Stimulated activated CD4-positive, alpha-beta T cell treated with anti-CD3 and anti-CD28 coated beads, Interleukin-1b, Interleukin-23, amount 100 ng/mL, for 24 hours (primary cell): ENCODE data around the gene WDR54.
A peak's percentile ranks its signal among the peaks of the same experiment; 100 is the strongest.
"Not testable (repeated sequence)": the region's sequence is repeated elsewhere in the genome, so short reads cannot be mapped to it uniquely, and the experiment has no call there.

Experiments used
- DNase-seq, 4 experiments: peaks; one replicate each; pipeline ENCODE4 v3.0.0-alpha.2; 2020; ENCODE audit warnings: low read depth in 4 of 4, low spot score in 1 of 4

The WDR54 gene

GRCh38 chr2:74454654-74455511 lies 33.4 kb downstream of the WDR54 start, which contains the start of gene INO80B:
Gene INO80B, plus strand, starts transcription at chr2:74455087. Its CDS starts 30 bp downstream, at chr2:74455117.
- DNase-seq, result peak; percentile 86 to 94 (median 94)

DNA sequence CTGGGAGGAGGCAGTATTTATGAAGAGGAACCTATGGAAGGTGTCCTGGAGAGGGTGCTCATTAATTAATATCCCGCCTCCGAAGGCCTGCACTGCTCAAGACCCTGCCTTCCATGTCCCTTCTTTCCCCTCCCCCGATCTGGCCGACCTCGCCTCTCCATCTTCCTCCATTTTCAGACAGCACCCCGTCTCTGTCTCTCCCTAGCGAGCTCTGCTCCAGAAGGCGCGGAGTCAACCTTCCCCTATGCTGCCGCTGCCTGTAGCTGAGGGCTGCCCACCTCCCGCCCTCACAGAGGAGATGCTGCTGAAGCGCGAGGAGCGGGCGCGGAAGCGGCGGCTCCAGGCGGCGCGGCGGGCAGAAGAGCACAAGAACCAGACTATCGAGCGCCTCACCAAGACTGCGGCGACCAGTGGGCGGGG lies 35.6 kb downstream of the WDR54 start:
- DNase-seq, result no peak

DNA sequence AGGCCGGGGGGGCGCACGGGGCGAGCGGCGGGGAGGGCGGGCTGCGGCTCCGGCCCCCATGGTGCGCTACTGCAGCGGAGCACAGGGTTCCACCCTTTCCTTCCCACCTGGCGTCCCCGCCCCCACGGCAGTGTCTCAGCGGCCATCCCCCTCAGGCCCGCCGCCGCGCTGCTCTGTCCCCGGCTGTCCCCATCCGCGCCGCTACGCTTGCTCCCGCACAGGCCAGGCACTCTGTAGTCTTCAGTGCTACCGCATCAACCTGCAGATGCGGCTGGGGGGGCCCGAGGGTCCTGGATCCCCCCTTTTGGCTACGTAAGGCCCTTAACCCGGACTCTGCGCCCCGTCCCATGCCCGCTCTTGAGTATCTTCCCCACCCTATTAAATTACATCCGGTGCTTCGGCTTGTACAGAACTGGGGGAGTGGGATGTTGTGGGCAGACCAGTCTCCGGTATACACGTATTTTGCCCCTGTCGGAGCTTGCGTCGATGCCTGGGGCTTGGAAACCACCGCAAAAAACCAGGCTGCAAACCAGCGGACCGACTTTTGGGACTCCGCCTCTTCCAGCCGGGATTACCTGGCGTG lies 36.1 kb downstream of the WDR54 start:
- DNase-seq, result peak; percentile 49 to 75 (median 64)

DNA sequence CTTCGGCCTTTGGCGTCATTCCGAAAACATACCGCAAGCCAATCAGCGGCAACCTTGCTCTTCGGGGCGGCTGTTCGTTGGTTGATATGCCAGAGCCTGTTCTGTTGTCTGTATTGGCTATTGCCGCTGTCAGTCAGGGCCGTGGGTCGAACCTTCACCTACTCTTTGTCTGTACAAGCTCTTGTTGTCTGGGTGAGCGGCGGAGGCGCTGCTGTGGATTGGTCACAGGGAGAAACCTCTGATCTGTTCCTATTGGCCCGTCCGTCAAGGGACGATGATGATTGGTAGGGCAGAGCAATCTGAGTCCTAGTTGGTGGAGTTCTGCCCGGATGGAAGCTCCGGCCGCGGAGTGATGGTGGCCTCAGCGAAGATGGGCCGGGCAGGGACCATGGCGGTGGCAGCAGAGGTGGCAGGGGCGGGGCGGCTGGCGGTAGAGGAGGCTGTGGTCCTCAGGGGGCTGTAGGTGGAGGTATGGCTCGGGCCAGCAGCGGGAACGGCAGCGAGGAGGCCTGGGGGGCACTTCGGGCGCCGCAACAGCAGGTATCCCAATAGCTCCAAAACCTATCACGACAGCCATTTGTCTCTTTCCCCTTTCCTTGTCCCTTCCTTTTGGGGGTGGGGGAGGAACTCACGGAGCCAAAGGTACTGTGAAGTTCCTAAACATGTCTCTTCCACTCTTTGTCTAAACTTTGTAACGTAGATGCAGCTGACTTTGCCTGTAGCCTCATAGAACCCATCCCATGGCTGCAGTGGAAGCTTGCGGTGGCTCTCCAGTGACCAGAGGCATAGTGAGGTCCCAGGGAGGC lies 36.8 kb downstream of the WDR54 start, which contains the start of gene WBP1:
WBP1 (plus strand) TSS at position 307 of the 806 bp plus-strand sequence; CDS start at position 472, 165 bp downstream.
- DNase-seq, result peak; percentile 94 to 99 (median 96)

DNA sequence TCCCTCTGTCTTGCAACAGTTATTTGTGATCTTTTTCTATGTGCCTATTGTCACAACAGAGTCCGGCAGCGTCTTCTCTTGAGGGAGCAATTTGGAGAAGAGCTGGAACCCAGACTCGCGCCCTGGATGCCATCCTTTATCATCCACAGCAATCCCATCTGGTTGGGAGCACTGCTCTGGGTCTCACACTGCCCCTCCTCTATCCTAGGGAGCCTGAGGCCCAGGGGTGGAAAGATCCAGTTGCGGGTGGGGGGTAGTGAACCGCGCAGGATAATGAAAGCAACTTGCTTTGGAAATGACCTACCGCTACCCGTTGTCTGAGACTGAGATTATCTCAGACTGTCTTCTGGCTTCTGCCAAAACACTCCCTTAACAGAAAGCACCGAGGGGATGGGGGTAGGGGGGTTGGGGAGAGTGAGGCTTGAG lies 37.4 kb downstream of the WDR54 start:
- no peak for DNase-seq

DNA sequence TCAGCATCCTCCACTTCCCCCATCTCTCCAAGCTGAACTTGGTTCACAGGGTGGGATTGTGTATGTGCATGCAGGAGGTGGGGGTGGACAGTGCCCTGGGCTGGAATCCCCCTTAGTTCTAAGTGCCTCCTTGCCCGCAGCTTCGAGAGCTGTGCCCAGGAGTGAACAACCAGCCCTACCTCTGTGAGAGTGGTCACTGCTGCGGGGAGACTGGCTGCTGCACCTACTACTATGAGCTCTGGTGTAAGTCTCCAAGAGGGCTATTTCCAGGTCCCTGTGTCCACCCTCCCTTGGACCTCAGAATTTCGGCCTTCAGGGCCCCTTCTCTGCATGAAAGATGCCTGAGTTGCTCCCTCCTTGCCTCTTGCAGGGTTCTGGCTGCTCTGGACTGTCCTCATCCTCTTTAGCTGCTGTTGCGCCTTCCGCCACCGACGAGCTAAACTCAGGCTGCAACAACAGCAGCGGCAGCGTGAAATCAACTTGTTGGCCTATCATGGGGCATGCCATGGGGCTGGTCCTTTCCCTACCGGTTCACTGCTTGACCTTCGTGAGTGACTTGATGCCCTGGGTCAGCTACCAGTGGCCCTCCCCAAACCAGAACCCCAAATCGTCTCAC lies 38.1 kb downstream of the WDR54 start:
- not testable (repeated sequence) for DNase-seq

DNA sequence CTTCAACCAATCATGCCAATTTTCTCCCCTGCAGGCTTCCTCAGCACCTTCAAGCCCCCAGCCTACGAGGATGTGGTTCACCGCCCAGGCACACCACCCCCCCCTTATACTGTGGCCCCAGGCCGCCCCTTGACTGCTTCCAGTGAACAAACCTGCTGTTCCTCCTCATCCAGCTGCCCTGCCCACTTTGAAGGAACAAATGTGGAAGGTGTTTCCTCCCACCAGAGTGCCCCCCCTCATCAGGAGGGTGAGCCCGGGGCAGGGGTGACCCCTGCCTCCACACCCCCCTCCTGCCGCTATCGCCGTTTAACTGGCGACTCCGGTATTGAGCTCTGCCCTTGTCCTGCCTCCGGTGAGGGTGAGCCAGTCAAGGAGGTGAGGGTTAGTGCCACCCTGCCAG lies 38.7 kb downstream of the WDR54 start:
- not testable (repeated sequence) for DNase-seq

DNA sequence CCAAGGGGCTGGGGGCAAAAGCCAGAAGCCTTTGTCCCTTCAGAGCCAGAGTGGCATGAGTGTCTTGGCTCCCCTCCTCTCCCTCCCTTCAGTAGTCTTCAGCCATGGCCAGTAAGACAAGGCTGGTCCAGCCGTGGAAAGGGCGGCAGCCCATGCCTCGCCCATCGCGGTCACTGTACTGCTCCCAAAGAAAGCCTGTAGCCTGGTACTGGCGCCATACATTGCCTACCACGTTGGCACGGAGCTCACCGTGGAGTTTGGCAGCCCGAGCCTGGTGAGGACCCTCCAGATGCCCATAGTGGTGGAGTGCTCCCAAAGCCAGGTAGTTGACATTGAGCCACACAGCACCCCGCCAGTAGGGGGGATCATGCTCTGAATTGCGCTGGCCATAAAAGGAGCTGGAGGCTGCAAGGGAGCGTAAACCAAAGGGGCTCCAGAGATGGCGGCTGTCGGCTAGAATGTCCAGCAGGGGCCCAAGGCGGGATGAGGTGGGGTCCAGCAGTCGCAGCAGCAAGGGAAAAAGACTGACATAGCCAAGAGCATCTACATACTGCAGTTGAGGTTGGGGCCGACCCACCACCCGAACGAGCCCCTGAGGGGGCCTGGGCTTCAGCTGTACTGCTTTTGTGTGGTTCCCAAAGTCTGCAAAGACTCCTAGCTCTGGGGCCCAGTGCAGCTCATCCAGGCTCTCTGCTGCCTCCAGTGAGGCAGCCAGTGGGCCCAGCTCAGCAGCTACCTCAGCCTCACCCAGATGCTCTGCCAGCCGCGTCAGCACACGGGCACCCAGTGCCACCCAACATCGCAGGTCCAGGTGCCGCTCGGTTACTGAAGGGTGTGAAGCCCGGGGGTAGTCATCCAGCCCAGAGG lies 39.9 kb downstream of the WDR54 start:
- DNase-seq, result no peak

- no peak for DNase-seq
Observed at GRCh38 chr2:74462054-74462785, 40.7 kb downstream of the WDR54 start.

DNA sequence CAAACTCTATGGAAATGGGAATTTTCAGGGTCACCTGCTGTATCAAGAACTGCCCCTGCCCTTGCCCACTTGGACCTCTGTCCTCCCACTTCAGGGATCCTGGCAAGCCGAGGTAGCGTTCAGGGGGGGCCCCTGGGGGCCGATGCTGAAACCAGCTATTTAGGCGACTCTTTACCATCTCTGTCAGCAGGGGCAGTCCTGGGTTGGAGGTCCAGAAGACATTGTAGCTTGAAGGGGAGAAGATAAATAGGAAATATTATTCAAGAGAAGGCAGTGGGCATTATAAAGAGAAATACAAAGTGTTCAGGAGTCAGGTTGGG lies 41.2 kb downstream of the WDR54 start:
- DNase-seq, result no peak

DNA sequence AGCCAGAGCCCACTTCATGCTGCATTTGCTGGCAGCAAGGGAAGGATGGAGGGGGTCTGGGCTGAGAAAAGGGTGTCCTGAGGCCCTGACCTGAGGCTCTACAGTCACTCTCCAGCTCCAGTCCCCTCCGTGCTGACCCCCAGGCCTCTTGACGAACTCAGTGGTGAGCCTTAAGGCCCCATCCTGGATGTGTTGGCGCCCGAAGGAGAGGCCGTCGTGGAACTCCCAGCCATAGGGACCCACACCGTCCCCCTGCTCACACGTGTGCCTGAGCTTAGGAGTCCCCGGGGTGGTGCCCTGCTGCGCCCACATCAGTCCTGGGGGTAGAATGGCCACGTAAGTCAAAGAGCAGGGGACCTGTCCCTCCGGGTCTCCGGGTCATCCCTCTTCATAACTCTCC lies 42.9 kb downstream of the WDR54 start:
- no peak for DNase-seq

DNA sequence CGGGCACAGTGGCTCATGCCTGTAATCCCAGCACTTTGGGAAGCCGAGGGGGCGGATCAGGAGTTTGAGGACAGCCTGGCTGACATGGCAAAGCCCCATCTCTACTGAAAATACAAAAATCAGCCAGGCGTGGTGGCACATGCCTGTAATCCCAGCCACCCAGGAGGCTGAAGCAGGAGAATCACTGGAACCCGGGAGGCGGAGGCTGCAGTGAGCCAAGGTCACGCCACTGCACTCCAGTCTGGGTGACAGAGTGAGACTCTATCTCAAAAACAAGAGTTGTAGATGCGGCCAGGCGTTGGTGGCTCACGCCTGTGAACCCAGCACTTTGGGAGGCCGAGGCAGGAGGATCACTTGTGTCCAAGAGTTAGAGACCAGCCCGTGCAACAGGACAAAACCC lies 49.2 kb downstream of the WDR54 start:
- not testable (repeated sequence) for DNase-seq

GRCh38 chr2:74471332-74472065 lies 50.0 kb downstream of the WDR54 start:
- DNase-seq, result no peak

DNA sequence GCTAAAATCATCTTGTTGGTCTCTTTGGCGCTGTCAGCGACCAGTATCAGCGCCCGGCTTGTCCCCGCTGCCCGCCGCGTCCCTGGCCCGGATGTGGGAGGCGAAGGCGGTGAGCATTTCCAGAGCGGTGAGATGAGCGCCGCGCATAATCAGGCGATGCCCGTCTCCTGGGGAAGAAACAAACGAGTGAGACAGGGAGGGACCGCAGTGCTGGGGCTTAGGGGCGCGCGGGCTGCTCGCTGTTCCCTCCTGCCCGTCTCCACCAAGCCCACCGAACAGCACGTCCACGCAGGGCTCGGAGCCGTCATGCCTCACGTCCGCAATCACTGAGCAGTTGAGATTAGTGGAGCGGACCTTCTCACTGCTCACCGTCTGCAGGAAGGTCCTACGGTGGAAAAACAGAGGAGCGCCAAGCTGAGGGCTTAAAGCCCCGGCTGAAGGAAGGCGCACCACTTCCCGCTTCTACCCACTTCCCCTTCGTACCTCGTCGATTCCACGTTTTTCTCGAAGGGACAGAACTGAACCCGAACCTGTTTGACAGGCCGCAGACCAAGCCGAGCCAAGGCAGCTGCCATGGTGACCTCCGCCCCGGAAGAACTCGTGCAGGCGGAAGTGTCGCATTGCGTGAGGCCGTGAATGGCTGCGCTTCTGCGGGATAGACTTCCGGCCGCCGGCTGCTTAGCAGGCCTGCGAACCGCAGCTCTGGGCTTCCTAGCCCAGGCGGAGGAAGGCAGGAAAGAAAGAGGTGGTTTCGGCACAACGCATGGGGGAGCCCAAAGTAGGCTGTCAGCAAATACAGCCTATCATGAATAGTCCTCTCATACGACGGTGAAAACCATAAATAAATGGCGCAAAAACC lies 50.8 kb downstream of the WDR54 start, which contains the start of gene MRPL53:
MRPL53 (minus strand) TSS at position 595 of the 859 bp plus-strand sequence; CDS start at position 575, 20 bp downstream.
- DNase-seq, result peak; percentile 94 to 98 (median 96)

DNA sequence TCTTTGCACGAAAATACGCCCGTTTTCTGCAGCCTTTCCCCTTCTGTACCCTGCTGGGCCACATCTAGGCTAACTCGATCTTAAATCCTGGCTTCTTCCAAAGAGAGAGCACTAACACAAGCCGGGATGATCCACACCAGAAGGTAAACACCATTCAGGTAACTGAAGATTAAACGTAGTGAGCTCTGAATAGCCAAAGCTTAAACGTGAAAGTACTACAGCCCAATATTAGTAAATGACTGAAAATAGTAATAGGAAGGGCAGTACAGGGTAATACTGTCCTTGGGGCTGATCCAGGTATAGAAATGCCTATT lies 51.4 kb downstream of the WDR54 start:
- no peak for DNase-seq

DNA sequence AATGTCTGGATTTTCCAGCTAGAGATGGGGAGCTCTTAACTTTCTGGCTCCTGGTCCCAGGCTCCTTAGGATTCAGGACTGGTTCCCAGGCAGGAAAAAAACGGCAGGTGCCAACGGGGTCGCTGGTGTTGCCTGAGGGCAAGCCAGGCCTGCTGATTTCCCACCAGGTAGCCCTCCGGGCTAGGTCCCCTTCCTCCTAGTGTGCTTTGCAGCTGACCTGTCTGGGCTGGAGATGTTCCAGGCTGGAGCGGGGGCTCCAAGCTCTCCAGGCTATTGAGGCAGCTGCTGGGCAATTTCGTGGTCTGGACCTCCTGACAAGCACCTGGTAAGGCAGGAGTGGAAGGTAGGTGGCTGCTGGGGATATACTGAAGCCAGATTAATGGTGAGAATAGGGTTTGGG lies 53.0 kb downstream of the WDR54 start:
- DNase-seq, result no peak

GRCh38 chr2:74474899-74475298 lies 53.4 kb downstream of the WDR54 start:
- no peak for DNase-seq
